GM08714 (cell line): ENCODE data around the gene FA2H.

Experiments used
- H3K4me3 ChIP-seq: fragments of 200-500 bp; sonication (Bioruptor generic); 2 replicates; pipeline ENCODE4 v1.5.1; 2014; ENCODE audit warnings: mild to moderate bottlenecking, low read length, inconsistent platforms
- ZNF274 ChIP-seq: IDR thresholded peaks from 2 replicates; pipeline ENCODE4 v1.6.1; 2012; ENCODE audit warnings: mild to moderate bottlenecking, low read depth, low read length

The FA2H gene

GRCh38 chr16:74758801-74759200, 15.8 kb downstream of the FA2H start:
- TF ChIP-seq ZNF274 = no peak
- no peak overlapping the region for H3K4me3 ChIP-seq

GRCh38 chr16:74757349-74757748, 17.3 kb downstream of the FA2H start:
- H3K4me3 ChIP-seq = no peak overlapping the region
- TF ChIP-seq ZNF274 = no peak

GRCh38 chr16:74756203-74756602, 18.4 kb downstream of the FA2H start:
- TF ChIP-seq ZNF274 = no peak
- H3K4me3 ChIP-seq = no peak overlapping the region

GRCh38 chr16:74753180-74753579, 21.4 kb downstream of the FA2H start:
- H3K4me3 ChIP-seq = no peak overlapping the region
- TF ChIP-seq ZNF274 = no peak

GRCh38 chr16:74752756-74753155, 21.9 kb downstream of the FA2H start:
- TF ChIP-seq ZNF274 = no peak
- H3K4me3 ChIP-seq = no peak overlapping the region

GRCh38 chr16:74752258-74752657, 22.4 kb downstream of the FA2H start:
- H3K4me3 ChIP-seq = no peak overlapping the region
- TF ChIP-seq ZNF274 = no peak

GRCh38 chr16:74751658-74752057, 23.0 kb downstream of the FA2H start:
- no peak for TF ChIP-seq ZNF274
- H3K4me3 ChIP-seq = no peak overlapping the region

GRCh38 chr16:74749291-74750055, 25.1 kb downstream of the FA2H start:
- H3K4me3 ChIP-seq = no peak overlapping the region
- no peak for TF ChIP-seq ZNF274

- no peak overlapping the region for H3K4me3 ChIP-seq
- no peak for TF ChIP-seq ZNF274
Measured at GRCh38 chr16:74748616-74749026, 26.0 kb downstream of the FA2H start.

GRCh38 chr16:74747716-74748615, 26.7 kb downstream of the FA2H start:
- TF ChIP-seq ZNF274 = no peak
- H3K4me3 ChIP-seq = no peak overlapping the region

GRCh38 chr16:74745926-74746325, 28.7 kb downstream of the FA2H start:
- no peak overlapping the region for H3K4me3 ChIP-seq
- no peak for TF ChIP-seq ZNF274

- TF ChIP-seq ZNF274 = no peak
- no peak overlapping the region for H3K4me3 ChIP-seq
Measured at GRCh38 chr16:74745109-74745615, 29.5 kb downstream of the FA2H start.

GRCh38 chr16:74744566-74744965, 30.1 kb downstream of the FA2H start:
- TF ChIP-seq ZNF274 = no peak
- no peak overlapping the region for H3K4me3 ChIP-seq

- TF ChIP-seq ZNF274 = no peak
- no peak overlapping the region for H3K4me3 ChIP-seq
Measured at GRCh38 chr16:74743668-74744299, 30.8 kb downstream of the FA2H start.
